ELR (cell line): ENCODE measurements around the gene ZNF213.

Experiments used
- DNase-seq: peaks from one replicate; pipeline ENCODE4 v3.0.0-alpha.2; 2015; ENCODE audit warnings: low read depth

Gene ZNF213

GRCh38 chr16:3134338-3135125 is at the start of gene ZNF213:
TSS of gene ZNF213 (plus strand) at chr16:3135029. CDS start at chr16:3137281, 2,252 bp downstream.
- peak; percentile 98 for DNase-seq

GRCh38 chr16:3085868-3086595 is 48.8 kb upstream of the ZNF213 start:
- no peak for DNase-seq

GRCh38 chr16:3086596-3087242 is 48.1 kb upstream of the ZNF213 start:
- no peak for DNase-seq

- no peak for DNase-seq
Measured at GRCh38 chr16:3087243-3088235, 47.3 kb upstream of the ZNF213 start.

GRCh38 chr16:3088450-3088849 is 46.4 kb upstream of the ZNF213 start:
- no peak for DNase-seq

GRCh38 chr16:3088925-3089716 is 45.7 kb upstream of the ZNF213 start:
- DNase-seq: no peak

GRCh38 chr16:3089717-3090592 is 44.9 kb upstream of the ZNF213 start:
- DNase-seq: no peak

- no peak for DNase-seq
Measured at GRCh38 chr16:3091551-3091950, 43.3 kb upstream of the ZNF213 start.

GRCh38 chr16:3092501-3092941 is 42.3 kb upstream of the ZNF213 start:
- no peak for DNase-seq

- peak; percentile 51 for DNase-seq
Measured at GRCh38 chr16:3094289-3095027, 40.4 kb upstream of the ZNF213 start.

GRCh38 chr16:3095869-3096268 is 39.0 kb upstream of the ZNF213 start:
- peak; percentile 38 for DNase-seq

- no peak for DNase-seq
Measured at GRCh38 chr16:3096362-3096761, 38.5 kb upstream of the ZNF213 start.

- no peak for DNase-seq
Measured at GRCh38 chr16:3097266-3097665, 37.6 kb upstream of the ZNF213 start.

- DNase-seq: no peak
Measured at GRCh38 chr16:3098459-3099394, 36.1 kb upstream of the ZNF213 start, which contains the start of gene ZSCAN10. TSS of gene ZSCAN10 (minus strand) at chr16:3099294. CDS start at chr16:3092937, 6,357 bp downstream.

- no peak for DNase-seq
Measured at GRCh38 chr16:3099395-3099731, 35.5 kb upstream of the ZNF213 start.

- peak; percentile 93 for DNase-seq
Measured at GRCh38 chr16:3099732-3100499, 34.9 kb upstream of the ZNF213 start.
